ENCODE results near the gene RC3H1.
A peak's percentile ranks its signal among the peaks of the same experiment; 100 is the strongest.

RC3H1 gene

DNA sequence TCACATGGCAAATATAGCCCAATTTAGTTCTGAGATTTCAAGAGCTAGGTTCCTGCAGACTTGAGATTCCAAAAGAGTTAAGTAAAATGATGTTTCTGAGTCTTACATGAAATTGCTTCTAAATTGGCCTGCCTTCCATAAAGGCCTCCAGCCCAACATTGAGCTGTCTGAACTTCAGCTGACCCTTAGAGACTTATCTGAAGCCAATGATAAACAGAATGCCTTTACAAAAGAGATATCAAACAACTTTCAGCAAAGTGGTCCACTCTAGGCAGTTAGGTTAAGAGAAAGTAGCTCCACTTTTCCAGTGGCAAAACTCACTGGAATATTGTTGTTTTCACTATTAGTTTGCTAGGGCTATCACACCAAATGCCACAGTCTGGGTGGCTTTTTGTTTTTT, 6.3 kb upstream of the RC3H1 start:
- no peak for DNase-seq (ENCODE audit: extremely low spot score)
- ChIA-PET POLR2A (no interaction called here), CTCF (interaction anchor here (1.1 kb wide), 1 partner anchor 10 kb away, joined by 3 read pairs; no protein-coding TSS in a partner anchor)
- TF ChIP-seq, protein P1, sequence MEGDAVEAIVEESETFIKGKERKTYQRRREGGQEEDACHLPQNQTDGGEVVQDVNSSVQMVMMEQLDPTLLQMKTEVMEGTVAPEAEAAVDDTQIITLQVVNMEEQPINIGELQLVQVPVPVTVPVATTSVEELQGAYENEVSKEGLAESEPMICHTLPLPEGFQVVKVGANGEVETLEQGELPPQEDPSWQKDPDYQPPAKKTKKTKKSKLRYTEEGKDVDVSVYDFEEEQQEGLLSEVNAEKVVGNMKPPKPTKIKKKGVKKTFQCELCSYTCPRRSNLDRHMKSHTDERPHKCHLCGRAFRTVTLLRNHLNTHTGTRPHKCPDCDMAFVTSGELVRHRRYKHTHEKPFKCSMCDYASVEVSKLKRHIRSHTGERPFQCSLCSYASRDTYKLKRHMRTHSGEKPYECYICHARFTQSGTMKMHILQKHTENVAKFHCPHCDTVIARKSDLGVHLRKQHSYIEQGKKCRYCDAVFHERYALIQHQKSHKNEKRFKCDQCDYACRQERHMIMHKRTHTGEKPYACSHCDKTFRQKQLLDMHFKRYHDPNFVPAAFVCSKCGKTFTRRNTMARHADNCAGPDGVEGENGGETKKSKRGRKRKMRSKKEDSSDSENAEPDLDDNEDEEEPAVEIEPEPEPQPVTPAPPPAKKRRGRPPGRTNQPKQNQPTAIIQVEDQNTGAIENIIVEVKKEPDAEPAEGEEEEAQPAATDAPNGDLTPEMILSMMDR (IDR thresholded peaks at IDR 0.05; ENCODE audit: control extremely low read depth, extremely low read depth, low read depth, missing control alignments) = no peak

DNA sequence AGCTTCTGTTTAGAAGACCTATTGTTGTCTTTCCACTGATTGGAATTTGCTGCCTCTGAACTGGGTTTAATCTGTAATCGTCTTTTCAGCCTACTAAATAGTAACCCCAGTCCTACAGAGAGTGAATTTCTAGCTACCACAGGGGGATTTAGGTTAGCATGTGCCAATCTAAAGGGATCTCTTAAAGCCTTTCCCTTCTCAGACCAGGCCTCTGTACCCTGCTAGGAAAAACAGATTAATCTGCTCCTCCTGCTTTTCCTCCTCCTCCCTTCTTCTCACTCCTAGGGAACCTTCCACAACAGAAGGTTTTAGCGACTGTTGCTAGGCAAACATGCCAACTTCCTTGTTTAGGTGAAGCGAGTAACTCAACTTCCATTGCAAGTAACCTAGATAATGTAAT, 1.3 kb upstream of the RC3H1 start:
- TF ChIP-seq, protein P1 (IDR thresholded peaks at IDR 0.05; ENCODE audit: control extremely low read depth, extremely low read depth, low read depth, missing control alignments) = no peak
- POLR2A ChIA-PET = no interaction called here
- no peak for DNase-seq (ENCODE audit: extremely low spot score)
- CTCF ChIA-PET = no interaction called here

DNA sequence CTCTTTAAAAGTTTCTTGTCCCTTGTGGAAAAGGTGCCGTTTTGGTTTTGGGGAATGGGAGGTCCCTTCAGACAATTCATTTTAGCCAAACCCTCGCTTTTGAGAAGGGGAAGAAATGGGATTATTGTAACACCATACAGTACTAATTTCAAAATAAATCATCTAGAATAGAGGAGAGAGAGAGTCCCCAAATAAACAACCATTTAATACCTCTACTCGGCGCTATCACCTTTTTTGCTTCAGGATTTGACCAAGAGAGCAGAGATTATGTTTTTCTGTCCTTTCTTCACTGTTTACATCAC, 770 bp upstream of the RC3H1 start:
- TF ChIP-seq, protein P1 (IDR thresholded peaks at IDR 0.05; ENCODE audit: control extremely low read depth, extremely low read depth, low read depth, missing control alignments) = no peak
- POLR2A ChIA-PET = interaction anchor here (1.0 to 1.4 kb wide), 4 partner anchors 9 to 777 kb away, joined by 3 to 8 read pairs (median 4); partner anchors contain the start of genes GAS5 and ZBTB37
- DNase-seq (ENCODE audit: extremely low spot score) = no peak
- CTCF ChIA-PET = no interaction called here

DNA sequence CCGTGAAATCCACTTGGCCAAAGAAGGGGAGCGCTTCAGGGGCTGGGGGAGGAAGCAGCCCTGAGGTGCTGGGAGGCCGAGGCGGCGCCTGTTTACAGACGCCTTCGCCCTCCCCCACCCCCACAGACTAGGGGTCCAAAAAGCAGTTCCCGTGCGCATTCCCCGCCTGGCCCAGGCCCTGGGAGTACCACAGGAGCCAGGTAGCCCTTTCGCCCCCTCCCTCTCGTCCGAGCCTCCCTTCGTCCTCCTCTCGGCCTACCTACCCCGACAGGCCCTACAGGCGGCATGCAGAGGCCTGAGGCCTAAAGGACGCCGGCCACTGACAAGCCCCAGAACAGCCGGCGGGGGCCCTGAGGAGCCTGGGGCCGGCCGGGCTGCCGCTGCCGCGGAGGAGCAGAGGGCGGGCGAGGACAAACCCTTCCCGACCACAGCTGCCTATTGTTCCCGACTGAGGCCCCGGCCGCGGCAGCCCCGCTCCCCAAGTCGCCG, 522 bp downstream of the RC3H1 start:
- ChIA-PET POLR2A (interaction anchor here (0.5 to 1.4 kb wide), 5 partner anchors 10 to 778 kb away, joined by 3 to 8 read pairs (median 5); partner anchors contain the start of genes GAS5 and ZBTB37), CTCF (no interaction called here)
- TF ChIP-seq, protein P1 (IDR thresholded peaks at IDR 0.05; ENCODE audit: control extremely low read depth, extremely low read depth, low read depth, missing control alignments) = no peak
- DNase-seq (ENCODE audit: extremely low spot score) = peak; percentile 43

DNA sequence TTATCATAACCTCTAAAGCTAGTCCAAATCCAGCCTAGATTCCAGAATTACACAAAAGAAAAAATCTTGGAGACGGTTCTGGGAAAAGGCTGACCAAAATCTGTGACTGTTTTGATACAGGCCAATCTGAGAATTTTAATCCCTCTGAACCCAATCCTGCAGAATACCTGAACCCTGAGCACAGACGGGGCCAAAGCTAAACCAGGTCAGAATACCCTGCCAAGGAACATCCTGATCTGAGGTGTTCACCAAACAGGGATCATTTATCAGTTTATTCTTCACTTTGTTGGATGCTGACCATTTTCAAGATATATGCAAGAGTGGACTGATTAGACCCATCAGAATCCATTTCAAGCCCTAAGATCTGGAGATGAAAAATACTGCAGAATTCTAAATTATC, 3.6 kb downstream of the RC3H1 start:
- ChIA-PET POLR2A (no interaction called here), CTCF (interaction anchor here (1.3 to 3.8 kb wide), 3 partner anchors 10 to 203 kb away, joined by 3 to 17 read pairs (median 3); no protein-coding TSS in a partner anchor)
- no peak for DNase-seq (ENCODE audit: extremely low spot score)
- TF ChIP-seq, protein P1 (IDR thresholded peaks at IDR 0.05; ENCODE audit: control extremely low read depth, extremely low read depth, low read depth, missing control alignments) = no peak

DNA sequence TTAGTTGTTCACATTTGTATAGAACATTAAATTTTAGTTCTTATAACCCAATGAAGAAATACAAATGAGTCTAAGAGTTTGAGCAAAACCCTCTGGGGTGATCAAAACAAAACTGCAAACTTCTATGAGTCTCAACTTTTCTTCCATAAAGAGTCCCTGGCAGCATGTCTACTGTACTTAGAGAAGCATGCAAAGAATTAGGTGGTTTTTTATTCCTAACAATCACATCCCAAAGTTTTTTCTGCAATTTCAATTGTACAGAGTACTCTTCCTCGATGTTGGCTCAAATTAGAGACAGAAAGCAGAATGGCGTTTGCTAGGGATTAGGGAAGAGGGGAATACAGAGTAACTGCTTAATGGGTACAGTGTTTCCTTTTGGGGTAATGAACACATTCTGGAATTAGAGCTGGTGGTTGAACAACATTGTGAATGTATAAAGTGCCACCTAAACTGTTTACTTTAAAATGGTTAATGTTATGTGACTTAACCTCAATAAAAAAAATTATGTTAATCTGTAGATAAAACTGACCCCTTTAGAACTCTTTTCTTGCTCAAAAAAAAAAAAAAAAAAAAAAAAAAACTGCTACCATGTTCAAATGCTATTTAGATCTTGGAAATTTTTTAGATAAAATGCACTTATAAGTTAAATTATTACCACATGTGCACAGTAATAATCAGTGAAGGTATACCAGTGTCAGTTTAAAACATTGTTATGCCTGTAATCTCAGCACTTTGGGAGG, 4.8 kb downstream of the RC3H1 start:
- no peak for DNase-seq (ENCODE audit: extremely low spot score)
- ChIA-PET CTCF (interaction anchor here (1.5 to 3.8 kb wide), 2 partner anchors 11 to 13 kb away, joined by 3 to 17 read pairs; no protein-coding TSS in a partner anchor), POLR2A (no interaction called here)
- TF ChIP-seq, protein P1 (IDR thresholded peaks at IDR 0.05; ENCODE audit: control extremely low read depth, extremely low read depth, low read depth, missing control alignments) = no peak

Measured in GM10248 (cell line).